K562 (cell line): Measurements from ENCODE around the gene NECTIN2. TPM values are rescaled to one million over a fixed set of nuclear protein-coding genes. Genes with fewer than 3 reads are reported as not detected.

Experiments
- CCAR2 ChIP-seq: fragments of 200-400 bp; formaldehyde crosslinking; IDR thresholded peaks from 2 replicates; pipeline ENCODE4 v1.6.1; 2017; ENCODE audit warnings: mild to moderate bottlenecking, low read depth, low read length
- GTF2F1 ChIP-seq: IDR thresholded peaks from 2 replicates; pipeline ENCODE4 v1.6.1; 2011; ENCODE audit warnings: low read depth, low read length, improper control_type of control experiment
- HDAC2 ChIP-seq: fragments of 450-650 bp; IDR thresholded peaks from 2 replicates; pipeline ENCODE4 v1.6.1; 2016; ENCODE audit warnings: mild to moderate bottlenecking
- MTA1 ChIP-seq: fragments of 450-650 bp; IDR thresholded peaks from 2 replicates; pipeline ENCODE4 v1.6.1; 2017; ENCODE audit warnings: borderline replicate concordance
- RAD21 ChIP-seq, 2 experiments: fragments of 250-450 bp in 1 of 2; fragments of 450-650 bp in 1 of 2; sonication (Bioruptor Pico) in 1 of 2; formaldehyde crosslinking in 1 of 2; IDR thresholded peaks in 1 of 2; conservative IDR thresholded peaks in 1 of 2; 2 replicates each; pipeline versions ENCODE4 v1.4.0 to v1.8.0; 2020 to 2022; ENCODE audit warnings: mild to moderate bottlenecking in 2 of 2, moderate library complexity in 1 of 2
- SNRNP70 ChIP-seq: fragments of 200-400 bp; formaldehyde crosslinking; optimal IDR thresholded peaks from 2 replicates; pipeline ENCODE3; 2017; ENCODE audit warnings: low read depth, low read length
- SOX6 ChIP-seq: fragments of 450-650 bp; IDR thresholded peaks from 2 replicates; pipeline ENCODE4 v1.6.1; 2014; ENCODE audit warnings: mild to moderate bottlenecking
- U2AF2 ChIP-seq: fragments of 200-400 bp; formaldehyde crosslinking; optimal IDR thresholded peaks from 2 replicates; pipeline ENCODE3; 2017; ENCODE audit warnings: low read depth, mild to moderate bottlenecking, low read length
- XRCC4 ChIP-seq: IDR thresholded peaks from one replicate; pipeline ENCODE4 v1.6.1; 2011; ENCODE audit not compliant: insufficient read depth, insufficient read length; ENCODE audit errors: extremely low read depth
- ZFP36 ChIP-seq: fragments of 150-350 bp; IDR thresholded peaks from 2 replicates; pipeline ENCODE4 v1.6.1; 2018; ENCODE audit warnings: low read length, low read depth; ENCODE audit not compliant: partially characterized antibody
- ZNF75A ChIP-seq: fragments of 450-650 bp; formaldehyde crosslinking; IDR thresholded peaks from 2 replicates; pipeline ENCODE4 v1.4.0; 2020; ENCODE audit warnings: mild to moderate bottlenecking
- ZNF766 ChIP-seq: fragments of 200-800 bp; sonication (Bioruptor generic); conservative IDR thresholded peaks from 2 replicates; pipeline ENCODE4 v1.6.1; 2016; ENCODE audit warnings: missing genetic modification characterization, missing compliant biosample characterization
- polyA plus RNA-seq, 8 experiments: library from polyadenylated mRNA; depleted of rRNA in 4 of 8; stranded (reverse) in 5 of 8; unstranded in 3 of 8; fragments of >200 nt; fragmentation: Nextera tagmentation in 2 of 8; fragmentation: Illumina TruSeq in 1 of 8; extraction: Ambion mirVana in 2 of 8; extraction: Trizol in 1 of 8; gene quantifications; 2 replicates each; pipeline versions ENCODE4 v1.2.1 to v1.2.3, GENCODE V29; 2011 to 2014; ENCODE audit warnings: inconsistent platforms in 1 of 8, missing spikeins in 1 of 8
- total RNA-seq, 7 experiments: library from RNA; depleted of rRNA in 6 of 7; stranded (reverse); fragments of >200 nt in 6 of 7; fragmentation: Illumina TruSeq in 2 of 7; extraction: Trizol in 2 of 7; gene quantifications; 2 replicates each; pipeline versions ENCODE4 v1.2.1 to v1.2.3, GENCODE V29; 2011 to 2021; ENCODE audit warnings: low replicate concordance in 1 of 7
- TF ChIP-seq, protein P1 (sequence below), 2 experiments: IDR thresholded peaks; 2 replicates each; pipeline ENCODE4 v1.6.1; 2012; ENCODE audit warnings: improper control_type of control experiment in 2 of 2, low read depth in 2 of 2, low read length in 2 of 2, borderline replicate concordance in 1 of 2
- TF ChIP-seq, protein P2 (sequence below), 2 experiments: IDR thresholded peaks in 1 of 2; conservative IDR thresholded peaks in 1 of 2; 2 replicates each; pipeline ENCODE4 v1.6.1; 2016; ENCODE audit warnings: low read depth in 2 of 2, mild to moderate bottlenecking in 1 of 2, missing compliant biosample characterization in 1 of 2, missing genetic modification characterization in 1 of 2, moderate library complexity in 1 of 2
- TF ChIP-seq, protein P3 (sequence below): fragments of 450-650 bp; IDR thresholded peaks from 2 replicates; pipeline ENCODE4 v1.6.1; 2018; ENCODE audit not compliant: partially characterized antibody

The NECTIN2 gene
- total and polyA plus RNA-seq, 9 of the 15 experiments (the other 6 are each of a cell fraction or from before 2014, with no cell fraction given), result 3.9 to 94.9 (median 34.9) TPM

DNA sequence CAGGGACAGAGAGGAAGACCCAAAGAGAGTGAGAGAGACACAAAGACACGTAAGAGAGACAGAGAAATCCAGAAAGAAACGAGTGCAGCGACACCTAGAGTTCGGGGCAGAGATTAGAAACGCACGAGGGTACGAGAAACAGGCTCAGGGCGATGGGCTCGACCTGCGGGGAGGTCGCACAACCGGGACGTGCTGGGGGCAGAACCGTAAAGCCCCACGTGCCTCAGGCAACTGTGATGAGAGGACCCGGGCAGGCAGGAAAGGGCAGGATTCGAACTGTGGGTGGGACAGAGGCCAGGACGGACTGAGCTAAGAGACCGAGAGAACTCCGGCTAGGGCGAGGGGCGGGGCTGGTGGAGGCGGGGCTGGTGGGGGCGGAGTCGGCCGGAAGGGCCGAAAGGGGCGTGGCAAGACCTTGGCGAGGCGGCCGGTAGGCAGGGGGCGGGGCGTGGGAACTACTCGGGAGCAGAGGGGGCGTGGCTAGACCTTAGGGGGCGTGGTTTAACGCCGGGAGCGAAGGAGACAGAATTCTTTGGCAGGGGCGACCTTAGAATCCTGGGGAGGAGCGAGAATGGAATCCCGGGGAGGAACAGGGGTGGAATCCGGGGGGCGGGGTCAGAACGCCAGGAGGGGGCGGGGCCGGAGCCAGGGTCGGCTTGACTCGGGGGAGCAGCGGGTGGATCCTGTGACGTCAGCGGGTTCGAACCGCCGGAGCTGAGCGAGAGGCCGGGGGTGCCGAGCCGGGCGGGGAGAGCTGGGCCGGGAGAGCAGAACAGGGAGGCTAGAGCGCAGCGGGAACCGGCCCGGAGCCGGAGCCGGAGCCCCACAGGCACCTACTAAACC, at the start of gene NECTIN2 (continued):
- TF ChIP-seq RAD21 (CRISPR knock-in tag; conservative IDR thresholded peaks at IDR 0.05 in 1 of 2, IDR thresholded peaks at IDR 0.05 in 1 of 2) (peak; percentile 51 to 55; a peak in 3 of 4 replicates), SOX6 (peak; percentile 50; the same call in 1 of the 2 replicates), ZFP36 (peak; percentile 24), ZNF766 (CRISPR knock-in tag) (no peak), GTF2F1 (no peak), CCAR2 (no peak), HDAC2 (peak; percentile 50), XRCC4 (no peak), ZNF75A (CRISPR knock-in tag) (0 out of 2 replicates have a peak, but pooled peaks have one; percentile 17), SNRNP70 (no peak), U2AF2 (no peak), MTA1 (peak; percentile 49; the same call in 1 of the 2 replicates)
- TF ChIP-seq, protein P1, sequence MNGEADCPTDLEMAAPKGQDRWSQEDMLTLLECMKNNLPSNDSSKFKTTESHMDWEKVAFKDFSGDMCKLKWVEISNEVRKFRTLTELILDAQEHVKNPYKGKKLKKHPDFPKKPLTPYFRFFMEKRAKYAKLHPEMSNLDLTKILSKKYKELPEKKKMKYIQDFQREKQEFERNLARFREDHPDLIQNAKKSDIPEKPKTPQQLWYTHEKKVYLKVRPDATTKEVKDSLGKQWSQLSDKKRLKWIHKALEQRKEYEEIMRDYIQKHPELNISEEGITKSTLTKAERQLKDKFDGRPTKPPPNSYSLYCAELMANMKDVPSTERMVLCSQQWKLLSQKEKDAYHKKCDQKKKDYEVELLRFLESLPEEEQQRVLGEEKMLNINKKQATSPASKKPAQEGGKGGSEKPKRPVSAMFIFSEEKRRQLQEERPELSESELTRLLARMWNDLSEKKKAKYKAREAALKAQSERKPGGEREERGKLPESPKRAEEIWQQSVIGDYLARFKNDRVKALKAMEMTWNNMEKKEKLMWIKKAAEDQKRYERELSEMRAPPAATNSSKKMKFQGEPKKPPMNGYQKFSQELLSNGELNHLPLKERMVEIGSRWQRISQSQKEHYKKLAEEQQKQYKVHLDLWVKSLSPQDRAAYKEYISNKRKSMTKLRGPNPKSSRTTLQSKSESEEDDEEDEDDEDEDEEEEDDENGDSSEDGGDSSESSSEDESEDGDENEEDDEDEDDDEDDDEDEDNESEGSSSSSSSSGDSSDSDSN (IDR thresholded peaks at IDR 0.05; ENCODE audit: borderline replicate concordance in 1 of 2, low read depth in 2 of 2, low read length in 2 of 2), result 0 out of 4 replicates have a peak, but pooled peaks of 1 of the 2 experiments have one; percentile 22
- TF ChIP-seq, protein P2, sequence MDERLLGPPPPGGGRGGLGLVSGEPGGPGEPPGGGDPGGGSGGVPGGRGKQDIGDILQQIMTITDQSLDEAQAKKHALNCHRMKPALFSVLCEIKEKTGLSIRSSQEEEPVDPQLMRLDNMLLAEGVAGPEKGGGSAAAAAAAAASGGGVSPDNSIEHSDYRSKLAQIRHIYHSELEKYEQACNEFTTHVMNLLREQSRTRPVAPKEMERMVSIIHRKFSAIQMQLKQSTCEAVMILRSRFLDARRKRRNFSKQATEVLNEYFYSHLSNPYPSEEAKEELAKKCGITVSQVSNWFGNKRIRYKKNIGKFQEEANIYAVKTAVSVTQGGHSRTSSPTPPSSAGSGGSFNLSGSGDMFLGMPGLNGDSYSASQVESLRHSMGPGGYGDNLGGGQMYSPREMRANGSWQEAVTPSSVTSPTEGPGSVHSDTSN (CRISPR knock-in tag; IDR thresholded peaks at IDR 0.05; ENCODE audit: low read depth), result no peak
- TF ChIP-seq, protein P2 (tag; conservative IDR thresholded peaks at IDR 0.05; ENCODE audit: low read depth), result no peak
- TF ChIP-seq, protein P3, sequence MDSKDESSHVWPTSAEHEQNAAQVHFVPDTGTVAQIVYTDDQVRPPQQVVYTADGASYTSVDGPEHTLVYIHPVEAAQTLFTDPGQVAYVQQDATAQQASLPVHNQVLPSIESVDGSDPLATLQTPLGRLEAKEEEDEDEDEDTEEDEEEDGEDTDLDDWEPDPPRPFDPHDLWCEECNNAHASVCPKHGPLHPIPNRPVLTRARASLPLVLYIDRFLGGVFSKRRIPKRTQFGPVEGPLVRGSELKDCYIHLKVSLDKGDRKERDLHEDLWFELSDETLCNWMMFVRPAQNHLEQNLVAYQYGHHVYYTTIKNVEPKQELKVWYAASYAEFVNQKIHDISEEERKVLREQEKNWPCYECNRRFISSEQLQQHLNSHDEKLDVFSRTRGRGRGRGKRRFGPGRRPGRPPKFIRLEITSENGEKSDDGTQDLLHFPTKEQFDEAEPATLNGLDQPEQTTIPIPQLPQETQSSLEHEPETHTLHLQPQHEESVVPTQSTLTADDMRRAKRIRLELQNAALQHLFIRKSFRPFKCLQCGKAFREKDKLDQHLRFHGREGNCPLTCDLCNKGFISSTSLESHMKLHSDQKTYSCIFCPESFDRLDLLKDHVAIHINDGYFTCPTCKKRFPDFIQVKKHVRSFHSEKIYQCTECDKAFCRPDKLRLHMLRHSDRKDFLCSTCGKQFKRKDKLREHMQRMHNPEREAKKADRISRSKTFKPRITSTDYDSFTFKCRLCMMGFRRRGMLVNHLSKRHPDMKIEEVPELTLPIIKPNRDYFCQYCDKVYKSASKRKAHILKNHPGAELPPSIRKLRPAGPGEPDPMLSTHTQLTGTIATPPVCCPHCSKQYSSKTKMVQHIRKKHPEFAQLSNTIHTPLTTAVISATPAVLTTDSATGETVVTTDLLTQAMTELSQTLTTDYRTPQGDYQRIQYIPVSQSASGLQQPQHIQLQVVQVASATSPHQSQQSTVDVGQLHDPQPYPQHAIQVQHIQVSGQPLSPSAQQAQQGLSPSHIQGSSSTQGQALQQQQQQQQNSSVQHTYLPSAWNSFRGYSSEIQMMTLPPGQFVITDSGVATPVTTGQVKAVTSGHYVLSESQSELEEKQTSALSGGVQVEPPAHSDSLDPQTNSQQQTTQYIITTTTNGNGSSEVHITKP, result peak; percentile 72
